ENCODE measurements around the gene SLC9A9.

DNA sequence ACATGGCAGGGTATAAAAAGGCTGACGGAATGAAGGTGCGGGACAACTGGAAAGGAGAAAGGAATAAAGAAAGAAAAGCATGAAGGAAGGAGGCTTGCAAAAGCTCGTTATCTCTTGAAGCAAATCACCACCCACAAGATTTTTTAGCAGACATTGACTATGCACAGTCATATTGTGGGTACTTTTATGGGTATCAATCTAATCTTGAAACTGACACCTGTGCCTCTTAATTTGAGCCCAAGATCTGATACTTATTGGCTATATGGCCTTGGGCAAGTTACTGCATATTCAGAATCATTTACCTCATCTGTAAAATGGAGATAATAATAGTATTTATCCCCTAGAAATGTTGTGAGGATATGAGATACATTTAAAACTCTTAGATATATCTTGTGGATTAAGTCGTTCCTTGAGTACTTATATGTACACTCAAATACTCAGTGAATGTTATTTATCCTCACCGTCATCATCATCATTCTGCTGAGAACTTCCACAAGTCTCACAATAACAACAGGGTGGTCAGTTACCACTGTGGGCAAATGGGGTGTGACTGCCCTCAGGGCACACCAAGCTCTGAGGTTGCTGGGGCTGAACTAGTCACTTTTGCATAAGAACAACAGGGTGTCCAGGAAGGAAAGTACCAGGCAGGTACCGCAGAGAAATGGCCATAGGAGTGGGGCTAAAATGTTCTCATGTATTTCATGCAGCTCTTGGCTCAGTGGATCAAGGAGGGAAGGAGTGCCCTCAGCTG is 266.1 kb downstream of the SLC9A9 start:
- TF ChIP-seq, protein P1, sequence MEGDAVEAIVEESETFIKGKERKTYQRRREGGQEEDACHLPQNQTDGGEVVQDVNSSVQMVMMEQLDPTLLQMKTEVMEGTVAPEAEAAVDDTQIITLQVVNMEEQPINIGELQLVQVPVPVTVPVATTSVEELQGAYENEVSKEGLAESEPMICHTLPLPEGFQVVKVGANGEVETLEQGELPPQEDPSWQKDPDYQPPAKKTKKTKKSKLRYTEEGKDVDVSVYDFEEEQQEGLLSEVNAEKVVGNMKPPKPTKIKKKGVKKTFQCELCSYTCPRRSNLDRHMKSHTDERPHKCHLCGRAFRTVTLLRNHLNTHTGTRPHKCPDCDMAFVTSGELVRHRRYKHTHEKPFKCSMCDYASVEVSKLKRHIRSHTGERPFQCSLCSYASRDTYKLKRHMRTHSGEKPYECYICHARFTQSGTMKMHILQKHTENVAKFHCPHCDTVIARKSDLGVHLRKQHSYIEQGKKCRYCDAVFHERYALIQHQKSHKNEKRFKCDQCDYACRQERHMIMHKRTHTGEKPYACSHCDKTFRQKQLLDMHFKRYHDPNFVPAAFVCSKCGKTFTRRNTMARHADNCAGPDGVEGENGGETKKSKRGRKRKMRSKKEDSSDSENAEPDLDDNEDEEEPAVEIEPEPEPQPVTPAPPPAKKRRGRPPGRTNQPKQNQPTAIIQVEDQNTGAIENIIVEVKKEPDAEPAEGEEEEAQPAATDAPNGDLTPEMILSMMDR (conservative IDR thresholded peaks at IDR 0.05 in 1 of 2, IDR thresholded peaks at IDR 0.05 in 1 of 2; ENCODE audit: low read depth in 1 of 2, low read length in 2 of 2) = no peak
- TF ChIP-seq EZH2 (IDR thresholded peaks at IDR 0.05; ENCODE audit: low read length, missing control alignments) = no peak

Measured in fibroblast of lung (primary cell).